Neural progenitor cell (in vitro differentiated cells): ENCODE data around the gene ERC2. TPM values are rescaled to one million over a fixed set of nuclear protein-coding genes. Genes with fewer than 3 reads are reported as not detected.

Experiments
- DNase-seq: peaks from one replicate; pipeline ENCODE4 v3.0.0-alpha.2; 2016; ENCODE audit warnings: low spot score
- H2AFZ ChIP-seq: fragments of 200-600 bp; sonication (generic); replicated peaks from 2 replicates; pipeline ENCODE4 v1.6.1; 2016; ENCODE audit warnings: antibody characterized with exemption
- H3F3A ChIP-seq: fragments of 200-600 bp; sonication (generic); 2 replicates; pipeline ENCODE4 v1.6.1; 2016; ENCODE audit warnings: antibody characterized with exemption, low read depth
- H3K27ac ChIP-seq: fragments of 200-600 bp; sonication (generic); 2 replicates; pipeline ENCODE4 v1.5.1; 2016; ENCODE audit warnings: mild to moderate bottlenecking
- H3K27me3 ChIP-seq: fragments of 200-600 bp; sonication (generic); 2 replicates; pipeline ENCODE4 v1.6.1; 2016; ENCODE audit warnings: mild to moderate bottlenecking, moderate library complexity
- H3K36me3 ChIP-seq: fragments of 200-600 bp; sonication (generic); 2 replicates; pipeline ENCODE4 v1.5.1; 2016
- H3K4me1 ChIP-seq: fragments of 200-600 bp; sonication (generic); 2 replicates; pipeline ENCODE4 v1.6.1; 2016; ENCODE audit warnings: mixed run types
- H3K4me2 ChIP-seq: fragments of 200-600 bp; sonication (generic); 2 replicates; pipeline ENCODE4 v1.6.1; 2016
- H3K4me3 ChIP-seq: fragments of 200-600 bp; sonication (generic); 2 replicates; pipeline ENCODE4 v1.5.1; 2016
- H3K79me2 ChIP-seq: fragments of 200-600 bp; sonication (generic); 2 replicates; pipeline ENCODE4 v1.6.1; 2016; ENCODE audit warnings: low read depth
- H3K9ac ChIP-seq: fragments of 200-600 bp; sonication (generic); 2 replicates; pipeline ENCODE4 v1.6.1; 2016
- H3K9me3 ChIP-seq: fragments of 200-600 bp; sonication (generic); 2 replicates; pipeline ENCODE4 v1.5.1; 2016; ENCODE audit warnings: low read depth
- H4K20me1 ChIP-seq: fragments of 200-600 bp; sonication (generic); 2 replicates; pipeline ENCODE4 v1.6.1; 2016; ENCODE audit warnings: low read depth
- H3K27ac Mint-ChIP-seq: 3 replicates; pipeline ENCODE4 v1.8.0; 2021; ENCODE audit warnings: mixed read lengths
- H3K27me3 Mint-ChIP-seq: 2 replicates; pipeline ENCODE4 v1.8.0; 2022; ENCODE audit warnings: low read depth, mild to moderate bottlenecking, inconsistent platforms, moderate library complexity, mixed read lengths; ENCODE audit not compliant: insufficient read depth
- H3K36me3 Mint-ChIP-seq: 3 replicates; pipeline ENCODE4 v1.8.0; 2021; ENCODE audit warnings: mixed read lengths
- H3K4me1 Mint-ChIP-seq: 3 replicates; pipeline ENCODE4 v1.8.0; 2021; ENCODE audit warnings: mixed read lengths
- H3K4me3 Mint-ChIP-seq: 3 replicates; pipeline ENCODE4 v1.8.0; 2021; ENCODE audit warnings: mild to moderate bottlenecking, moderate library complexity, mixed read lengths
- H3K9me3 Mint-ChIP-seq: 3 replicates; pipeline ENCODE4 v1.8.0; 2020; ENCODE audit warnings: mixed read lengths
- CTCF ChIP-seq: fragments of 200-600 bp; sonication (generic); IDR thresholded peaks from 2 replicates; pipeline ENCODE4 v1.5.1; 2017; ENCODE audit warnings: antibody characterized with exemption, mild to moderate bottlenecking
- EZH2 ChIP-seq: fragments of 200-600 bp; sonication (generic); IDR thresholded peaks from 2 replicates; pipeline ENCODE4 v1.6.1; 2017; ENCODE audit warnings: antibody characterized with exemption, mild to moderate bottlenecking, moderate library complexity
- EZH2phosphoT487 ChIP-seq: fragments of 200-600 bp; sonication (generic); IDR thresholded peaks from 2 replicates; pipeline ENCODE4 v1.6.1; 2017; ENCODE audit warnings: antibody characterized with exemption
- total RNA-seq: library from RNA; depleted of rRNA; stranded (reverse); fragments of >200 nt; gene quantifications from 2 replicates; pipeline ENCODE4 v1.2.3, GENCODE V29; 2015; ENCODE audit warnings: low replicate concordance

ERC2 gene
- total RNA-seq, 1 donor from 2014 or later = 24.8 TPM

DNA sequence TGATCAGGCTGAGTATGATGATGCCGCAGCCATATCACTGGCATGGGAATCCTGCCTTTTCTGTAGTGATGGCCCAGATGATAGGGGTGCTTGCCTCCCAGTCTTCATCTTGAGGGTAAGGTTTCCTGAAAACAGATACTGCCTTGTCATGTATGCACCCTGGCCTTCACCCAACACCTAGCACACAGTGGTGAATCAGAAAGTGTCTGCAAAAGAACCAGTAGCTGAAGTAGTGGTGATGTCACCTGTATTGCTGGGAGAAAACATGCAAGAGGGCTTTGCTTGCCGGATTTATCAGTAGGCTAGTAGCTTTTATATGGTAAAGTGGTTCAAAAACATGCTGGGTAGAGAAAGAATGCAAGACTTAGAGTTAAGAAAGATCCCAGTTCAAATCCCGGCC, 561.4 kb downstream of the ERC2 start:
- no peak for DNase-seq
- Histone ChIP-seq H3K79me2 (no peaks in the 10 kb centered on the region), H3K9me3 (no peaks in the 10 kb centered on the region), H3K4me1 (peaks cover 15% of the 10 kb centered on the region), H3F3A (no peaks in the 10 kb centered on the region), H3K9ac (no peak overlapping the region), H3K4me2 (no peak overlapping the region), H4K20me1 (no peaks in the 10 kb centered on the region), H3K27me3 (no peaks in the 10 kb centered on the region), H2AFZ (no peak overlapping the region), H3K27ac (no peak overlapping the region), H3K4me3 (no peak overlapping the region), H3K36me3 (no peaks in the 10 kb centered on the region)
- Mint-ChIP-seq H3K9me3 (no peaks in the 10 kb centered on the region), H3K27ac (no peak overlapping the region), H3K36me3 (no peaks in the 10 kb centered on the region), H3K27me3 (no peaks in the 10 kb centered on the region), H3K4me1 (peaks cover 17% of the 10 kb centered on the region), H3K4me3 (no peak overlapping the region)
- TF ChIP-seq CTCF = no peak
- no peak for TF ChIP-seq EZH2phosphoT487
- TF ChIP-seq EZH2 = no peak

DNA sequence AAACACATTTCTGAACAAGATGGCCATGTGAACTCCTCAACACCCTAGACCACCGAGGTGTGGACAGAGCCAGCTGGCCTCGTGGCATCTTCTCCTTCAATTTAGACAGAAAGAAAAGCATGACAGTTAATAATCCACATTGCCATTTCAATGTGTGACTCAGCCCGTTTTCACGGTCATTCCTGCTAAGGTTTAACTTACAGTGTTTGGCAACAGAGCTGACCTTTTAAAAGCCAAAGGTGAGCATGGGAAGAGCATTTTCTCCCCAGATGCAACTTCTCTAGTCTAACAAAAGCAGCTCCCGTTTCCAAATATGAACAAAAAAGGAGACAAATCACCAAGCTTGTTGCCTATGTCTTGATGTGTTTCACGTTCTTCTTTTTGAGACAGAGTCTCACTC, 563.6 kb downstream of the ERC2 start:
- H3K4me1 ChIP-seq = peaks cover 17% of the 10 kb centered on the region

DNA sequence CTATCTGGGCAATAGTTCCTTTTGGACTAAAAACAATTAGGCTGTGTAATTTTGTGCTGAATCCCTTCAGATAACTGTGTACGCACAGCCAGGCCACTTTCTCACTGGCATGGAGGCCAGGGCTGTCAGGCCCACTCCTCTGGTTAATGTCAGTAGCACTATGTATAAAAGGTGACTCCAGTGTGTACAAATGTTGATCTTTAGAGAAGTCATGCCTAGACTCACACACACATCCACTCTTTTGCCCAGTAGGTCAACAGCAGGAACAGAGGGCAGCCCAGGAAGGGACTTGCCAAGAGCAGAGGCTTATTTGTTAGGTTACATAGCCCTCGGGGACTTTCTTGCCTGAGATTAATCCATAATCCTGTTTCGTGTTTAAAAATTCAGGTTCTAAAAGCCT, 564.6 kb downstream of the ERC2 start:
- H3K27ac ChIP-seq = no peak overlapping the region
- TF ChIP-seq CTCF = no peak
- no peak for TF ChIP-seq EZH2
- no peak for TF ChIP-seq EZH2phosphoT487
- no peaks in the 10 kb centered on the region for H3K27me3 ChIP-seq
- peaks cover 24% of the 10 kb centered on the region for H3K4me1 Mint-ChIP-seq
- no peak overlapping the region for H3K9ac ChIP-seq
- H3K36me3 Mint-ChIP-seq = no peaks in the 10 kb centered on the region
- H3K4me2 ChIP-seq = no peak overlapping the region
- no peak overlapping the region for H3K4me3 ChIP-seq
- no peaks in the 10 kb centered on the region for H3K9me3 ChIP-seq
- no peaks in the 10 kb centered on the region for H3F3A ChIP-seq
- DNase-seq = no peak
- no peaks in the 10 kb centered on the region for H4K20me1 ChIP-seq
- H3K4me1 ChIP-seq = peaks cover 11% of the 10 kb centered on the region
- no peaks in the 10 kb centered on the region for H3K9me3 Mint-ChIP-seq
- H3K27me3 Mint-ChIP-seq = no peaks in the 10 kb centered on the region
- H3K36me3 ChIP-seq = no peaks in the 10 kb centered on the region
- H2AFZ ChIP-seq = no peak overlapping the region
- H3K4me3 Mint-ChIP-seq = no peak overlapping the region
- no peak overlapping the region for H3K27ac Mint-ChIP-seq
- no peaks in the 10 kb centered on the region for H3K79me2 ChIP-seq

More for the DNA sequence above, 563.6 kb downstream of the ERC2 start:
- H3K9me3 Mint-ChIP-seq = no peaks in the 10 kb centered on the region
- H3K4me3 Mint-ChIP-seq = no peak overlapping the region
- H3K4me1 Mint-ChIP-seq = peaks cover 24% of the 10 kb centered on the region
- no peaks in the 10 kb centered on the region for H4K20me1 ChIP-seq
- H3K27ac ChIP-seq = no peak overlapping the region
- no peak overlapping the region for H3K4me3 ChIP-seq
- no peak overlapping the region for H3K9ac ChIP-seq
- H3K9me3 ChIP-seq = no peaks in the 10 kb centered on the region
- DNase-seq = no peak
- H3K27me3 ChIP-seq = no peaks in the 10 kb centered on the region
- H3F3A ChIP-seq = no peaks in the 10 kb centered on the region
- no peaks in the 10 kb centered on the region for H3K27me3 Mint-ChIP-seq
- H3K27ac Mint-ChIP-seq = no peak overlapping the region
- no peak overlapping the region for H2AFZ ChIP-seq
- no peaks in the 10 kb centered on the region for H3K36me3 Mint-ChIP-seq
- TF ChIP-seq EZH2phosphoT487 (no peak), CTCF (no peak), EZH2 (no peak)
- no peaks in the 10 kb centered on the region for H3K79me2 ChIP-seq
- no peak overlapping the region for H3K4me2 ChIP-seq
- no peaks in the 10 kb centered on the region for H3K36me3 ChIP-seq
